BLaER1 (cell line): ENCODE measurements around the gene GAN.

Experiments used
- H3K27ac ChIP-seq: shearing (Covaris generic); formaldehyde crosslinking; 2 replicates; pipeline ENCODE4 v1.8.1; 2022
- H3K27me3 ChIP-seq: shearing (Covaris generic); formaldehyde crosslinking; 2 replicates; pipeline ENCODE4 v1.8.1; 2022
- H3K36me3 ChIP-seq: shearing (Covaris generic); formaldehyde crosslinking; 2 replicates; pipeline ENCODE4 v1.8.1; 2022
- H3K4me1 ChIP-seq: shearing (Covaris generic); formaldehyde crosslinking; 2 replicates; pipeline ENCODE4 v1.8.1; 2022
- H3K4me2 ChIP-seq: shearing (Covaris generic); formaldehyde crosslinking; 2 replicates; pipeline ENCODE4 v1.8.1; 2022
- H3K4me3 ChIP-seq: shearing (Covaris generic); formaldehyde crosslinking; 2 replicates; pipeline ENCODE4 v1.8.1; 2022
- H3K9ac ChIP-seq: shearing (Covaris generic); formaldehyde crosslinking; 2 replicates; pipeline ENCODE4 v1.8.1; 2022
- H3K9me3 ChIP-seq: shearing (Covaris generic); formaldehyde crosslinking; 2 replicates; pipeline ENCODE4 v1.8.1; 2022
- H4K20me1 ChIP-seq: shearing (Covaris generic); formaldehyde crosslinking; 2 replicates; pipeline ENCODE4 v1.8.1; 2022
- Cebpa-rat ChIP-seq: shearing (Covaris generic); IDR thresholded peaks from 2 replicates; pipeline ENCODE4 v1.8.1; 2022

Gene GAN

GRCh38 chr16:81349608-81350305 lies 35.0 kb downstream of the GAN start:
- no peak overlapping the region for H3K4me3 ChIP-seq
- peaks cover 38% of the 10 kb centered on the region for H3K36me3 ChIP-seq
- H4K20me1 ChIP-seq = no peaks in the 10 kb centered on the region
- H3K27me3 ChIP-seq = no peaks in the 10 kb centered on the region
- peaks cover 47% of the 10 kb centered on the region for H3K9me3 ChIP-seq
- H3K27ac ChIP-seq = no peak overlapping the region
- TF ChIP-seq Cebpa-rat = no peak
- H3K9ac ChIP-seq = no peak overlapping the region
- H3K4me1 ChIP-seq = no peaks in the 10 kb centered on the region
- no peak overlapping the region for H3K4me2 ChIP-seq

GRCh38 chr16:81350306-81350615 lies 35.5 kb downstream of the GAN start:
- Histone ChIP-seq H3K9ac (no peak overlapping the region), H3K9me3 (peaks cover 42% of the 10 kb centered on the region), H3K27me3 (no peaks in the 10 kb centered on the region), H3K4me1 (no peaks in the 10 kb centered on the region), H3K36me3 (peaks cover 43% of the 10 kb centered on the region), H3K27ac (no peak overlapping the region), H3K4me3 (no peak overlapping the region), H3K4me2 (no peak overlapping the region), H4K20me1 (no peaks in the 10 kb centered on the region)
- TF ChIP-seq Cebpa-rat = no peak

- no peaks in the 10 kb centered on the region for H4K20me1 ChIP-seq
- no peak overlapping the region for H3K4me2 ChIP-seq
- no peak overlapping the region for H3K27ac ChIP-seq
- no peaks in the 10 kb centered on the region for H3K4me1 ChIP-seq
- H3K9me3 ChIP-seq = peaks cover 6% of the 10 kb centered on the region; the same call in 1 of the 2 replicates
- TF ChIP-seq Cebpa-rat = no peak
- H3K27me3 ChIP-seq = no peaks in the 10 kb centered on the region
- peaks cover 47% of the 10 kb centered on the region for H3K36me3 ChIP-seq
- H3K4me3 ChIP-seq = no peak overlapping the region
- no peak overlapping the region for H3K9ac ChIP-seq
Measured at GRCh38 chr16:81353895-81354294, 39.1 kb downstream of the GAN start.

- Histone ChIP-seq H3K9me3 (no peaks in the 10 kb centered on the region), H3K4me3 (no peak overlapping the region), H4K20me1 (no peaks in the 10 kb centered on the region), H3K36me3 (peaks cover 63% of the 10 kb centered on the region), H3K4me1 (0 out of 2 replicates have a peak, but pooled peaks cover 4% of the 10 kb centered on the region), H3K27ac (no peak overlapping the region), H3K27me3 (no peaks in the 10 kb centered on the region), H3K9ac (no peak overlapping the region), H3K4me2 (no peak overlapping the region)
- no peak for TF ChIP-seq Cebpa-rat
Measured at GRCh38 chr16:81357711-81358260, 43.0 kb downstream of the GAN start.

GRCh38 chr16:81358860-81359259 lies 44.1 kb downstream of the GAN start:
- Histone ChIP-seq H3K27me3 (no peaks in the 10 kb centered on the region), H3K27ac (no peak overlapping the region), H3K36me3 (peaks cover 74% of the 10 kb centered on the region), H3K4me3 (no peak overlapping the region), H3K9ac (no peak overlapping the region), H3K4me1 (0 out of 2 replicates have a peak, but pooled peaks cover 4% of the 10 kb centered on the region), H4K20me1 (no peaks in the 10 kb centered on the region), H3K4me2 (no peak overlapping the region), H3K9me3 (no peaks in the 10 kb centered on the region)
- no peak for TF ChIP-seq Cebpa-rat

- H4K20me1 ChIP-seq = no peaks in the 10 kb centered on the region
- no peak overlapping the region for H3K9ac ChIP-seq
- no peak overlapping the region for H3K4me3 ChIP-seq
- H3K27me3 ChIP-seq = no peaks in the 10 kb centered on the region
- H3K27ac ChIP-seq = no peak overlapping the region
- H3K36me3 ChIP-seq = peaks cover 77% of the 10 kb centered on the region
- 0 out of 2 replicates have a peak, but pooled peaks cover 4% of the 10 kb centered on the region for H3K4me1 ChIP-seq
- no peak for TF ChIP-seq Cebpa-rat
- no peak overlapping the region for H3K4me2 ChIP-seq
- H3K9me3 ChIP-seq = no peaks in the 10 kb centered on the region
Measured at GRCh38 chr16:81360135-81360534, 45.4 kb downstream of the GAN start.

- no peak for TF ChIP-seq Cebpa-rat
- peaks cover 86% of the 10 kb centered on the region for H3K36me3 ChIP-seq
Measured at GRCh38 chr16:81365731-81366130, 51.0 kb downstream of the GAN start.

GRCh38 chr16:81366316-81366932 lies 51.7 kb downstream of the GAN start:
- TF ChIP-seq Cebpa-rat = no peak
- Histone ChIP-seq H3K9me3 (no peaks in the 10 kb centered on the region), H3K4me3 (no peak overlapping the region), H3K4me2 (no peak overlapping the region), H4K20me1 (peaks cover 6% of the 10 kb centered on the region; the same call in 1 of the 2 replicates), H3K27ac (no peak overlapping the region), H3K9ac (no peak overlapping the region), H3K4me1 (0 out of 2 replicates have a peak, but pooled peaks cover 4% of the 10 kb centered on the region), H3K36me3 (peaks cover 84% of the 10 kb centered on the region), H3K27me3 (no peaks in the 10 kb centered on the region)

More at GRCh38 chr16:81365731-81366130, 51.0 kb downstream of the GAN start:
- H3K4me1 ChIP-seq = 0 out of 2 replicates have a peak, but pooled peaks cover 4% of the 10 kb centered on the region
- H3K4me3 ChIP-seq = no peak overlapping the region
- H3K27ac ChIP-seq = no peak overlapping the region
- peaks cover 6% of the 10 kb centered on the region; the same call in 1 of the 2 replicates for H4K20me1 ChIP-seq
- H3K4me2 ChIP-seq = no peak overlapping the region
- no peak overlapping the region for H3K9ac ChIP-seq
- H3K27me3 ChIP-seq = no peaks in the 10 kb centered on the region
- no peaks in the 10 kb centered on the region for H3K9me3 ChIP-seq

- H3K27me3 ChIP-seq = no peaks in the 10 kb centered on the region
- TF ChIP-seq Cebpa-rat = no peak
- no peak overlapping the region for H3K4me3 ChIP-seq
- peaks cover 83% of the 10 kb centered on the region for H3K36me3 ChIP-seq
- H3K9me3 ChIP-seq = no peaks in the 10 kb centered on the region
- peaks cover 6% of the 10 kb centered on the region; the same call in 1 of the 2 replicates for H4K20me1 ChIP-seq
- no peak overlapping the region for H3K9ac ChIP-seq
- 0 out of 2 replicates have a peak, but pooled peaks cover 4% of the 10 kb centered on the region for H3K4me1 ChIP-seq
- H3K27ac ChIP-seq = no peak overlapping the region
- no peak overlapping the region for H3K4me2 ChIP-seq
Measured at GRCh38 chr16:81367821-81368220, 53.1 kb downstream of the GAN start.

- no peak for TF ChIP-seq Cebpa-rat
- H3K27me3 ChIP-seq = no peaks in the 10 kb centered on the region
- H3K4me2 ChIP-seq = no peak overlapping the region
- H3K36me3 ChIP-seq = peaks cover 70% of the 10 kb centered on the region
- peaks cover 6% of the 10 kb centered on the region; the same call in 1 of the 2 replicates for H4K20me1 ChIP-seq
- H3K4me1 ChIP-seq = peaks cover 11% of the 10 kb centered on the region; the same call in 1 of the 2 replicates
- H3K4me3 ChIP-seq = no peak overlapping the region
- H3K9me3 ChIP-seq = no peaks in the 10 kb centered on the region
- no peak overlapping the region for H3K27ac ChIP-seq
- H3K9ac ChIP-seq = no peak overlapping the region
Measured at GRCh38 chr16:81369888-81370504, 55.2 kb downstream of the GAN start.
